HEK293T (cell line): ENCODE results near the gene TAOK2.
"Not testable (repeated sequence)": the region's sequence is repeated elsewhere in the genome, so short reads cannot be mapped to it uniquely, and the experiment has no call there.

Experiments
- CTCF ChIA-PET: fragments of 350-600 bp; formaldehyde crosslinking; extraction: SDS; loops from one replicate; lab custom pipeline; 2021; ENCODE audit warnings: antibody characterized with exemption, inconsistent platforms; lab: Yijun Ruan, JAX
- POLR2A ChIA-PET: fragments of 350-600 bp; formaldehyde crosslinking; extraction: SDS; loops from one replicate; lab custom pipeline; 2020; ENCODE audit warnings: antibody characterized with exemption, inconsistent platforms; lab: Yijun Ruan, JAX
- DNase-seq: peaks from one replicate; pipeline ENCODE4 v3.0.0; 2012; ENCODE audit warnings: mixed read lengths; ENCODE audit errors: extremely low spot score
- BHLHE40 ChIP-seq: fragments of 450-650 bp; IDR thresholded peaks from 2 replicates; pipeline ENCODE4 v1.6.1; 2016; ENCODE audit warnings: mild to moderate bottlenecking, moderate library complexity, borderline replicate concordance
- CTBP1 ChIP-seq: fragments of 450-650 bp; IDR thresholded peaks from 2 replicates; pipeline ENCODE4 v1.6.1; 2016; ENCODE audit warnings: borderline replicate concordance
- FOXK2 ChIP-seq: fragments of 450-650 bp; IDR thresholded peaks from 2 replicates; pipeline ENCODE4 v1.6.1; 2016; ENCODE audit warnings: mild to moderate bottlenecking
- FOXM1 ChIP-seq: fragments of 450-650 bp; IDR thresholded peaks from 2 replicates; pipeline ENCODE4 v1.6.1; 2017; ENCODE audit warnings: mild to moderate bottlenecking, borderline replicate concordance
- HDGF ChIP-seq: fragments of 450-650 bp; IDR thresholded peaks from 2 replicates; pipeline ENCODE4 v1.6.1; 2017; ENCODE audit warnings: antibody characterized with exemption, borderline replicate concordance
- NFRKB ChIP-seq: fragments of 450-650 bp; IDR thresholded peaks from 2 replicates; pipeline ENCODE4 v1.6.1; 2016; ENCODE audit warnings: mild to moderate bottlenecking, moderate library complexity
- SP1 ChIP-seq: fragments of 450-650 bp; IDR thresholded peaks from 2 replicates; pipeline ENCODE4 v1.6.1; 2017
- TARDBP ChIP-seq: fragments of 450-650 bp; IDR thresholded peaks from 2 replicates; pipeline ENCODE4 v1.6.1; 2016
- ZNF384 ChIP-seq: fragments of 450-650 bp; IDR thresholded peaks from 2 replicates; pipeline ENCODE4 v1.6.1; 2016

The TAOK2 gene

GRCh38 chr16:30033270-30033669 is 59.6 kb downstream of the TAOK2 start:
- ChIA-PET CTCF (interaction anchor here (0.9 to 1.7 kb wide), 3 partner anchors 14 to 72 kb away, joined by 3 to 6 read pairs (median 3); partner anchors contain the start of gene TMEM219), POLR2A (interaction anchor here (1.3 to 2.9 kb wide), 3 partner anchors 10 to 107 kb away, joined by 5 to 11 read pairs (median 7); partner anchors contain the start of gene KCTD13)
- DNase-seq: no peak
- no peak for TF ChIP-seq BHLHE40
- TF ChIP-seq FOXK2: no peak
- TF ChIP-seq ZNF384: no peak
- TF ChIP-seq TARDBP: no peak
- no peak for TF ChIP-seq CTBP1
- no peak for TF ChIP-seq HDGF
- no peak for TF ChIP-seq FOXM1
- no peak for TF ChIP-seq SP1
- no peak for TF ChIP-seq NFRKB

- ChIA-PET POLR2A (interaction anchor here (1.2 to 1.6 kb wide), 3 partner anchors 9 to 25 kb away, joined by 3 to 8 read pairs (median 5); partner anchors contain the start of gene ALDOA), CTCF (interaction anchor here (1.5 to 2.3 kb wide), 2 partner anchors 8 to 15 kb away, joined by 6 to 10 read pairs; partner anchors contain the start of gene TLCD3B)
- DNase-seq: no peak
- TF ChIP-seq TARDBP (no peak), HDGF (no peak), FOXM1 (no peak), BHLHE40 (no peak)
These were observed 66.6 kb downstream of the TAOK2 start for GRCh38 chr16:30040221-30040620.

GRCh38 chr16:30040690-30041089 is 67.0 kb downstream of the TAOK2 start:
- not testable (repeated sequence) for DNase-seq
- ChIA-PET CTCF (interaction anchor here (1.5 to 2.3 kb wide), 2 partner anchors 9 to 14 kb away, joined by 6 to 10 read pairs; partner anchors contain the start of gene TLCD3B), POLR2A (interaction anchor here (1.2 to 1.6 kb wide), 4 partner anchors 9 to 143 kb away, joined by 3 to 8 read pairs (median 3); partner anchors contain the start of genes ALDOA and CORO1A)

GRCh38 chr16:30041841-30042240 is 68.2 kb downstream of the TAOK2 start:
- ChIA-PET CTCF (interaction anchor here (0.6 to 2.3 kb wide), 7 partner anchors 10 to 193 kb away, joined by 3 to 10 read pairs (median 4); partner anchors contain the start of genes TBX6 and TLCD3B), POLR2A (interaction anchor here (1.2 kb wide), 3 partner anchors 24 to 142 kb away, joined by 3 to 4 read pairs (median 3); partner anchors contain the start of genes ALDOA, CORO1A and TBX6)
- TF ChIP-seq NFRKB (no peak), ZNF384 (peak; percentile 60; the same call in 1 of the 2 replicates)
- no peak for DNase-seq
